SK-N-SH (cell line): Measurements from ENCODE around the gene RPAP3. TPM values are rescaled to one million over a fixed set of nuclear protein-coding genes. Genes with fewer than 3 reads are reported as not detected.

Experiments used
- CTCF ChIA-PET: fragments of 300-600, 350-600 bp; formaldehyde crosslinking; extraction: SDS; loops from one replicate; lab custom pipeline; 2021; lab: Yijun Ruan, JAX
- POLR2A ChIA-PET: fragments of 350-600 bp; sonication (Branson Sonifier 250); formaldehyde crosslinking; extraction: SDS; loops from one replicate; lab custom pipeline; 2020; ENCODE audit warnings: antibody characterized with exemption, inconsistent platforms; lab: Yijun Ruan, JAX
- DNase-seq: peaks from one replicate; pipeline ENCODE4 v3.0.0; 2012
- H2AFZ ChIP-seq: fragments of 200-600 bp; sonication (generic); 2 replicates; pipeline ENCODE4 v1.8.1; 2016; ENCODE audit warnings: antibody characterized with exemption, mild to moderate bottlenecking, low read depth
- H3F3A ChIP-seq: fragments of 200-600 bp; sonication (generic); replicated peaks from 2 replicates; pipeline ENCODE3; 2016; ENCODE audit warnings: antibody characterized with exemption, mild to moderate bottlenecking; ENCODE audit not compliant: insufficient read depth
- H3K27ac ChIP-seq, 2 experiments: fragments of 200-500 bp in 1 of 2; fragments of 200-600 bp in 1 of 2; sonication (Bioruptor generic) in 1 of 2; sonication (generic), shearing (Covaris generic) in 1 of 2; 2 replicates each; pipeline versions ENCODE4 v1.5.1 to v1.6.1; 2014 to 2016; ENCODE audit warnings: low read depth in 2 of 2, inconsistent platforms in 1 of 2, low read length in 1 of 2, mild to moderate bottlenecking in 1 of 2, mixed read lengths in 1 of 2
- H3K27me3 ChIP-seq: fragments of 200-600 bp; sonication (generic), shearing (Covaris generic); 2 replicates; pipeline ENCODE4 v1.6.1; 2016; ENCODE audit warnings: mixed run types; ENCODE audit not compliant: insufficient read depth
- H3K36me3 ChIP-seq, 2 experiments: fragments of 200-500 bp in 1 of 2; fragments of 200-600 bp in 1 of 2; sonication (Bioruptor generic) in 1 of 2; sonication (generic) in 1 of 2; replicated peaks in 1 of 2; 2 replicates each; pipeline versions ENCODE3 to v1.5.1; 2014 to 2016; ENCODE audit warnings: low read length in 1 of 2, mild to moderate bottlenecking in 1 of 2; ENCODE audit not compliant: insufficient read depth in 2 of 2, control insufficient read depth in 1 of 2
- H3K4me1 ChIP-seq, 2 experiments: fragments of 200-500 bp in 1 of 2; fragments of 200-600 bp in 1 of 2; sonication (Bioruptor generic) in 1 of 2; sonication (generic), shearing (Covaris generic) in 1 of 2; 2 replicates each; pipeline versions ENCODE4 v1.5.1 to v1.6.1; 2014 to 2016; ENCODE audit warnings: low read depth in 1 of 2, low read length in 1 of 2, mixed run types in 1 of 2; ENCODE audit not compliant: insufficient read depth in 2 of 2, control insufficient read depth in 1 of 2
- H3K4me2 ChIP-seq: fragments of 200-600 bp; sonication (generic), shearing (Covaris generic); 2 replicates; pipeline ENCODE4 v1.6.1; 2017; ENCODE audit warnings: mixed run types
- H3K4me3 ChIP-seq, 2 experiments: fragments of 200-500 bp in 1 of 2; fragments of 200-600 bp in 1 of 2; sonication (Bioruptor generic) in 1 of 2; sonication (generic), shearing (Covaris generic) in 1 of 2; 2 replicates each; pipeline versions ENCODE4 v1.5.1 to v1.8.1; 2014 to 2016; ENCODE audit warnings: low read depth in 2 of 2, inconsistent platforms in 1 of 2, low read length in 1 of 2, mild to moderate bottlenecking in 1 of 2, mixed read lengths in 1 of 2, moderate library complexity in 1 of 2
- H3K79me2 ChIP-seq: fragments of 200-600 bp; sonication (generic); 2 replicates; pipeline ENCODE4 v1.8.1; 2017; ENCODE audit warnings: mild to moderate bottlenecking; ENCODE audit not compliant: insufficient read depth
- H3K9ac ChIP-seq: fragments of 200-600 bp; sonication (generic); 2 replicates; pipeline ENCODE4 v1.6.1; 2017; ENCODE audit warnings: mixed run types
- H3K9me2 ChIP-seq: fragments of 200-600 bp; sonication (generic); 2 replicates; pipeline ENCODE4 v1.6.1; 2017; ENCODE audit warnings: mixed run types
- H3K9me3 ChIP-seq: fragments of 200-600 bp; sonication (generic); 2 replicates; pipeline ENCODE4 v1.6.1; 2017; ENCODE audit warnings: mixed run types, mild to moderate bottlenecking, moderate library complexity
- H4K20me1 ChIP-seq: fragments of 200-600 bp; sonication (generic); 2 replicates; pipeline ENCODE4 v1.6.1; 2017; ENCODE audit warnings: mild to moderate bottlenecking, mixed run types; ENCODE audit not compliant: insufficient read depth
- EP300 ChIP-seq, 2 experiments: IDR thresholded peaks; 2 replicates each; pipeline versions ENCODE4 v1.4.0 to v1.6.1; 2012; ENCODE audit warnings: borderline replicate concordance in 1 of 2, low read depth in 1 of 2, low read length in 1 of 2
- EZH2phosphoT487 ChIP-seq: fragments of 200-600 bp; sonication (generic); IDR thresholded peaks from 2 replicates; pipeline ENCODE4 v1.6.1; 2017; ENCODE audit warnings: low read depth, mixed run types, mild to moderate bottlenecking, antibody characterized with exemption, moderate library complexity, borderline replicate concordance
- GABPA ChIP-seq: IDR thresholded peaks from 2 replicates; pipeline ENCODE4 v1.4.0; 2012; ENCODE audit warnings: low read depth, mild to moderate bottlenecking
- GATA2 ChIP-seq: sonication (generic); formaldehyde crosslinking; IDR thresholded peaks from 2 replicates; pipeline ENCODE4 v1.5.0; 2020; ENCODE audit warnings: mild to moderate bottlenecking, missing genetic modification reagents
- JUND ChIP-seq: IDR thresholded peaks from 2 replicates; pipeline ENCODE4 v1.4.0; 2012
- MXI1 ChIP-seq: IDR thresholded peaks from 2 replicates; pipeline ENCODE4 v1.6.1; 2012; ENCODE audit warnings: mild to moderate bottlenecking, low read depth, low read length, improper control_type of control experiment
- NFIC ChIP-seq: IDR thresholded peaks from 2 replicates; pipeline ENCODE4 v1.4.0; 2012; ENCODE audit warnings: borderline replicate concordance
- RAD21 ChIP-seq: IDR thresholded peaks from 2 replicates; pipeline ENCODE4 v1.6.1; 2012; ENCODE audit warnings: mild to moderate bottlenecking, low read length
- RCOR1 ChIP-seq: fragments of 150-350 bp; IDR thresholded peaks from 2 replicates; pipeline ENCODE4 v1.6.1; 2017; ENCODE audit warnings: antibody characterized with exemption, low read length
- SIN3A ChIP-seq: IDR thresholded peaks from 2 replicates; pipeline ENCODE4 v1.6.1; 2012; ENCODE audit warnings: low read depth, mild to moderate bottlenecking, low read length, moderate library complexity, borderline replicate concordance
- SMC3 ChIP-seq: IDR thresholded peaks from 2 replicates; pipeline ENCODE4 v1.6.1; 2012; ENCODE audit warnings: low read depth, low read length, improper control_type of control experiment
- TEAD4 ChIP-seq: IDR thresholded peaks from 2 replicates; pipeline ENCODE4 v1.4.0; 2012; ENCODE audit warnings: mild to moderate bottlenecking, borderline replicate concordance; ENCODE audit not compliant: insufficient read depth
- USF1 ChIP-seq: IDR thresholded peaks from 2 replicates; pipeline ENCODE4 v1.4.0; 2012; ENCODE audit warnings: low read depth, borderline replicate concordance
- USF2 ChIP-seq: fragments of 150-350 bp; IDR thresholded peaks from 2 replicates; pipeline ENCODE4 v1.6.1; 2017; ENCODE audit warnings: antibody characterized with exemption, low read length, low read depth, borderline replicate concordance
- ZBTB33 ChIP-seq: IDR thresholded peaks from 2 replicates; pipeline ENCODE4 v1.4.0; 2012; ENCODE audit warnings: low read depth, borderline replicate concordance
- WGBS: methylation state at CpG from one replicate; pipeline ENCODE4 v1.1.6; 2017; ENCODE audit warnings: low lambda C conversion rate; 5-methylcytosine and 5-hydroxymethylcytosine counted together
- polyA plus RNA-seq, 3 experiments: library from polyadenylated mRNA; depleted of rRNA; stranded (reverse); fragments of >200 nt; gene quantifications; 2 replicates each; pipeline ENCODE4 v1.2.3, GENCODE V29; 2012
- TF ChIP-seq, protein P1 (sequence below): fragments of 200-600 bp; sonication (generic); IDR thresholded peaks from 2 replicates; pipeline ENCODE4 v1.6.1; 2017; ENCODE audit warnings: antibody characterized with exemption, mild to moderate bottlenecking, moderate library complexity
- TF ChIP-seq, protein P2 (sequence below): fragments of 150-350 bp; IDR thresholded peaks from 2 replicates; pipeline ENCODE4 v1.6.1; 2016; ENCODE audit warnings: mild to moderate bottlenecking, low read depth, low read length
- TF ChIP-seq, protein P3 (sequence below): IDR thresholded peaks from 2 replicates; pipeline ENCODE4; 2012
- TF ChIP-seq, protein P4 (sequence below): IDR thresholded peaks from 2 replicates; pipeline ENCODE4 v1.4.0; 2012; ENCODE audit warnings: low read depth

RPAP3 gene
- polyA plus RNA-seq, 1 of the 3 experiments (the other 2 are of a cell fraction): 6.7 TPM

- CTCF ChIA-PET: interaction anchor here (0.6 to 4.6 kb wide), 27 partner anchors 10 to 655 kb away, joined by 3 to 101 read pairs (median 5); partner anchors contain the start of genes RAPGEF3 and RPAP3
- TF ChIP-seq NFIC: no peak
- TF ChIP-seq SMC3: peak; percentile 75
- TF ChIP-seq ZBTB33: no peak
- peak; percentile 84 for TF ChIP-seq RAD21
- no peak for TF ChIP-seq USF1
- TF ChIP-seq RCOR1: no peak
- TF ChIP-seq SIN3A: no peak
- TF ChIP-seq, protein P1, sequence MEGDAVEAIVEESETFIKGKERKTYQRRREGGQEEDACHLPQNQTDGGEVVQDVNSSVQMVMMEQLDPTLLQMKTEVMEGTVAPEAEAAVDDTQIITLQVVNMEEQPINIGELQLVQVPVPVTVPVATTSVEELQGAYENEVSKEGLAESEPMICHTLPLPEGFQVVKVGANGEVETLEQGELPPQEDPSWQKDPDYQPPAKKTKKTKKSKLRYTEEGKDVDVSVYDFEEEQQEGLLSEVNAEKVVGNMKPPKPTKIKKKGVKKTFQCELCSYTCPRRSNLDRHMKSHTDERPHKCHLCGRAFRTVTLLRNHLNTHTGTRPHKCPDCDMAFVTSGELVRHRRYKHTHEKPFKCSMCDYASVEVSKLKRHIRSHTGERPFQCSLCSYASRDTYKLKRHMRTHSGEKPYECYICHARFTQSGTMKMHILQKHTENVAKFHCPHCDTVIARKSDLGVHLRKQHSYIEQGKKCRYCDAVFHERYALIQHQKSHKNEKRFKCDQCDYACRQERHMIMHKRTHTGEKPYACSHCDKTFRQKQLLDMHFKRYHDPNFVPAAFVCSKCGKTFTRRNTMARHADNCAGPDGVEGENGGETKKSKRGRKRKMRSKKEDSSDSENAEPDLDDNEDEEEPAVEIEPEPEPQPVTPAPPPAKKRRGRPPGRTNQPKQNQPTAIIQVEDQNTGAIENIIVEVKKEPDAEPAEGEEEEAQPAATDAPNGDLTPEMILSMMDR: peak; percentile 83
- no peak overlapping the region for H2AFZ ChIP-seq
- no peak overlapping the region for H3K9ac ChIP-seq
- H3K27me3 ChIP-seq: no peaks in the 10 kb centered on the region
- POLR2A ChIA-PET: no interaction called here
- WGBS: 74% methylated on average over 4 of the region's 4 CpGs
- H3K4me1 ChIP-seq: no peaks in the 10 kb centered on the region
- peaks cover 52 to 54% of the 10 kb centered on the region in 2 experiments for H3K36me3 ChIP-seq
- H3K27ac ChIP-seq: no peak overlapping the region
- H3K9me2 ChIP-seq: no peaks in the 10 kb centered on the region
- no peaks in the 10 kb centered on the region for H3K9me3 ChIP-seq
- H3F3A ChIP-seq: peaks cover 4% of the 10 kb centered on the region
- no peaks in the 10 kb centered on the region for H4K20me1 ChIP-seq
- H3K79me2 ChIP-seq: no peaks in the 10 kb centered on the region; the same call in 1 of the 2 replicates
- no peak overlapping the region for H3K4me2 ChIP-seq
- peak; percentile 44 for DNase-seq
- H3K4me3 ChIP-seq: no peak overlapping the region
Observed at GRCh38 chr12:47686645-47687240, 19.1 kb downstream of the RPAP3 start.

GRCh38 chr12:47679785-47680184 lies 26.0 kb downstream of the RPAP3 start:
- no peak for DNase-seq
- ChIA-PET POLR2A (no interaction called here), CTCF (interaction anchor here (2.4 kb wide), 1 partner anchor 28 kb away, joined by 13 read pairs; no protein-coding TSS in a partner anchor)
- H3K79me2 ChIP-seq: peaks cover 4% of the 10 kb centered on the region; the same call in 1 of the 2 replicates
- no peaks in the 10 kb centered on the region for H3K27me3 ChIP-seq
- no peaks in the 10 kb centered on the region for H3K4me1 ChIP-seq
- H3K9ac ChIP-seq: no peak overlapping the region
- no peak overlapping the region for H3K4me2 ChIP-seq
- H3K4me3 ChIP-seq: no peak overlapping the region
- peaks cover 4% of the 10 kb centered on the region for H3F3A ChIP-seq
- 92% methylated on average over 2 of the region's 2 CpGs for whole genome bisulfite sequencing
- H3K36me3 ChIP-seq: peaks cover 44 to 46% of the 10 kb centered on the region in 2 experiments
- no peaks in the 10 kb centered on the region for H3K9me2 ChIP-seq
- no peaks in the 10 kb centered on the region for H3K9me3 ChIP-seq
- no peaks in the 10 kb centered on the region for H4K20me1 ChIP-seq
- no peak overlapping the region for H2AFZ ChIP-seq
- no peak overlapping the region for H3K27ac ChIP-seq
- TF ChIP-seq TEAD4 (no peak), MXI1 (no peak), RAD21 (no peak), EP300 (IDR thresholded peaks at IDR 0.05; ENCODE audit: borderline replicate concordance in 1 of 2, low read depth in 1 of 2, low read length in 1 of 2) (no peak), EZH2phosphoT487 (no peak), GABPA (no peak), GATA2 (CRISPR knock-in tag) (no peak), USF2 (no peak), JUND (no peak)
- TF ChIP-seq, protein P2, sequence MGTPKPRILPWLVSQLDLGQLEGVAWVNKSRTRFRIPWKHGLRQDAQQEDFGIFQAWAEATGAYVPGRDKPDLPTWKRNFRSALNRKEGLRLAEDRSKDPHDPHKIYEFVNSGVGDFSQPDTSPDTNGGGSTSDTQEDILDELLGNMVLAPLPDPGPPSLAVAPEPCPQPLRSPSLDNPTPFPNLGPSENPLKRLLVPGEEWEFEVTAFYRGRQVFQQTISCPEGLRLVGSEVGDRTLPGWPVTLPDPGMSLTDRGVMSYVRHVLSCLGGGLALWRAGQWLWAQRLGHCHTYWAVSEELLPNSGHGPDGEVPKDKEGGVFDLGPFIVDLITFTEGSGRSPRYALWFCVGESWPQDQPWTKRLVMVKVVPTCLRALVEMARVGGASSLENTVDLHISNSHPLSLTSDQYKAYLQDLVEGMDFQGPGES: no peak; the same call in 1 of the 2 replicates
- TF ChIP-seq, protein P3, sequence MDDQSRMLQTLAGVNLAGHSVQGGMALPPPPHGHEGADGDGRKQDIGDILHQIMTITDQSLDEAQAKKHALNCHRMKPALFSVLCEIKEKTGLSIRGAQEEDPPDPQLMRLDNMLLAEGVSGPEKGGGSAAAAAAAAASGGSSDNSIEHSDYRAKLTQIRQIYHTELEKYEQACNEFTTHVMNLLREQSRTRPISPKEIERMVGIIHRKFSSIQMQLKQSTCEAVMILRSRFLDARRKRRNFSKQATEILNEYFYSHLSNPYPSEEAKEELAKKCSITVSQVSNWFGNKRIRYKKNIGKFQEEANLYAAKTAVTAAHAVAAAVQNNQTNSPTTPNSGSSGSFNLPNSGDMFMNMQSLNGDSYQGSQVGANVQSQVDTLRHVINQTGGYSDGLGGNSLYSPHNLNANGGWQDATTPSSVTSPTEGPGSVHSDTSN: no peak
- TF ChIP-seq, protein P4, sequence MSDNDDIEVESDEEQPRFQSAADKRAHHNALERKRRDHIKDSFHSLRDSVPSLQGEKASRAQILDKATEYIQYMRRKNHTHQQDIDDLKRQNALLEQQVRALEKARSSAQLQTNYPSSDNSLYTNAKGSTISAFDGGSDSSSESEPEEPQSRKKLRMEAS: no peak
